ENCODE results near the gene SLC22A13.

The SLC22A13 gene

DNA sequence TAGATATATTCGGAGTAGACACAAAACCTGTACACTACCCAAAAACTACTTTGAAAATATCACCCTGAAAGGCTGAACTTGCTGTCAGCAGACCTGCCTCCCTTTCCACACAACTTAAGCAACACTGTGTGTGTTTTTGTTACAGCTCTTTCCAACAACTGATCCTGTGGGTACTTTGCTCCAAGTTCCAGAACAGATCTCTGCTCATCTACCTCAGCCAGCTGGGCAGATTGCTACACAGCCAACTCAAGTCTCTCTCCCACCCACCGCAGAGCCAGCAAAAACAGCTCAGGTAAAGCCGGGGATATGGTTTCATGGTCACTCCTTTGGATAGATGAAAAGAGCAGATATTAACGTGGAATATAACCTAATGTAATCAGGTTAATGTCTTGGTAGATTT lies 19.7 kb upstream of the SLC22A13 start:
- peaks cover 54% of the 10 kb centered on the region for H3K36me3 ChIP-seq (replicated peaks; ENCODE audit: low read depth, low read length)
- no peaks in the 10 kb centered on the region for H3K79me2 ChIP-seq (ENCODE audit: low read length)
- TF ChIP-seq, protein P1, sequence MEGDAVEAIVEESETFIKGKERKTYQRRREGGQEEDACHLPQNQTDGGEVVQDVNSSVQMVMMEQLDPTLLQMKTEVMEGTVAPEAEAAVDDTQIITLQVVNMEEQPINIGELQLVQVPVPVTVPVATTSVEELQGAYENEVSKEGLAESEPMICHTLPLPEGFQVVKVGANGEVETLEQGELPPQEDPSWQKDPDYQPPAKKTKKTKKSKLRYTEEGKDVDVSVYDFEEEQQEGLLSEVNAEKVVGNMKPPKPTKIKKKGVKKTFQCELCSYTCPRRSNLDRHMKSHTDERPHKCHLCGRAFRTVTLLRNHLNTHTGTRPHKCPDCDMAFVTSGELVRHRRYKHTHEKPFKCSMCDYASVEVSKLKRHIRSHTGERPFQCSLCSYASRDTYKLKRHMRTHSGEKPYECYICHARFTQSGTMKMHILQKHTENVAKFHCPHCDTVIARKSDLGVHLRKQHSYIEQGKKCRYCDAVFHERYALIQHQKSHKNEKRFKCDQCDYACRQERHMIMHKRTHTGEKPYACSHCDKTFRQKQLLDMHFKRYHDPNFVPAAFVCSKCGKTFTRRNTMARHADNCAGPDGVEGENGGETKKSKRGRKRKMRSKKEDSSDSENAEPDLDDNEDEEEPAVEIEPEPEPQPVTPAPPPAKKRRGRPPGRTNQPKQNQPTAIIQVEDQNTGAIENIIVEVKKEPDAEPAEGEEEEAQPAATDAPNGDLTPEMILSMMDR (IDR thresholded peaks at IDR 0.05; ENCODE audit: low read depth, low read length), result no peak
- TF ChIP-seq EZH2phosphoT487 (IDR thresholded peaks at IDR 0.05; ENCODE audit: low read depth), result no peak
- no peaks in the 10 kb centered on the region for H3K9me3 ChIP-seq (ENCODE audit: insufficient read depth, low read length)
- no peaks in the 10 kb centered on the region for H3K4me1 ChIP-seq (ENCODE audit: low read length)
- no peak overlapping the region for H3K27ac ChIP-seq (ENCODE audit: low read length)
- H3K4me3 ChIP-seq (ENCODE audit: low read length), result no peak overlapping the region
- H2AFZ ChIP-seq (ENCODE audit: low read depth, low read length), result no peak overlapping the region
- H3K4me2 ChIP-seq (ENCODE audit: low read length), result no peak overlapping the region
- H3K27me3 ChIP-seq (ENCODE audit: low read depth, low read length), result no peaks in the 10 kb centered on the region
- no peak overlapping the region for H3K9ac ChIP-seq (ENCODE audit: low read length)
- no peaks in the 10 kb centered on the region for H4K20me1 ChIP-seq (ENCODE audit: insufficient read depth, low read length)

DNA sequence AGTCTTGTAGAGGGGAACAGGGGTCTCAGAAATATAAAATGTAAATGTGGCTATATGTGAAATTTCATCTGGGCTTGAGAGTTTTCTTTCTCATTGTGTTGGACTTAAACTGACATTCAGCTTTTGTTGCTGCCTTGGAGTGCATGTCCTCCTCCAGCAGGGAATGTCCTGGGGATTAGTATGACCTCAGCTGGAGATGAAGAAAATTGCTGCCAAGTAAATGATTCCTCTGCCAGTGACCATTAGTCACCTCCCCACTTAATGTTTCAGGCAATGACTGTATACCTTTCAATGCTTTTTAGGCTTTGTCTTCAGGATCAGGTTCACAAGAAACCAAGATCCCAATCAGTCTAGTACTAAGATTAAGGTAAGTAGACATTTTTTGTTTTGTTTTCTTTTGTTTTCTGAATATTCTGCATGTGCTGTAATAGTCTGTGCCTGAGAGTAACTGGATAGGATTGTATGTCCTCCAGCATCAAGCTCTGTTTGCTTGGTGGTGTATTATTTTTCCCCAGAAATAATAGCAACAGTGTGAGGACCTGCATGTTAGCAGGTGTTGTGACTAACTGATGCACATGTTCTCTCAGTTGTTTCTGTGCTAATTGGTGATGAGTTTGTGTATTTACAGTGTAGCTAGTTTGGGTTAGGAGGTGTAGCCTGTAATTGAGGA lies 18.1 kb upstream of the SLC22A13 start:
- Histone ChIP-seq H3K79me2 (ENCODE audit: low read length) (no peaks in the 10 kb centered on the region), H3K36me3 (replicated peaks; ENCODE audit: low read depth, low read length) (peaks cover 63% of the 10 kb centered on the region), H3K9ac (ENCODE audit: low read length) (no peak overlapping the region), H4K20me1 (ENCODE audit: insufficient read depth, low read length) (no peaks in the 10 kb centered on the region), H3K4me2 (ENCODE audit: low read length) (no peak overlapping the region), H3K4me3 (ENCODE audit: low read length) (no peak overlapping the region), H3K27ac (ENCODE audit: low read length) (no peak overlapping the region), H3K9me3 (ENCODE audit: insufficient read depth, low read length) (no peaks in the 10 kb centered on the region), H3K4me1 (ENCODE audit: low read length) (no peaks in the 10 kb centered on the region), H3K27me3 (ENCODE audit: low read depth, low read length) (no peaks in the 10 kb centered on the region), H2AFZ (ENCODE audit: low read depth, low read length) (no peak overlapping the region)
- no peak for TF ChIP-seq EZH2phosphoT487 (IDR thresholded peaks at IDR 0.05; ENCODE audit: low read depth)
- TF ChIP-seq, protein P1 (IDR thresholded peaks at IDR 0.05; ENCODE audit: low read depth, low read length), result no peak

DNA sequence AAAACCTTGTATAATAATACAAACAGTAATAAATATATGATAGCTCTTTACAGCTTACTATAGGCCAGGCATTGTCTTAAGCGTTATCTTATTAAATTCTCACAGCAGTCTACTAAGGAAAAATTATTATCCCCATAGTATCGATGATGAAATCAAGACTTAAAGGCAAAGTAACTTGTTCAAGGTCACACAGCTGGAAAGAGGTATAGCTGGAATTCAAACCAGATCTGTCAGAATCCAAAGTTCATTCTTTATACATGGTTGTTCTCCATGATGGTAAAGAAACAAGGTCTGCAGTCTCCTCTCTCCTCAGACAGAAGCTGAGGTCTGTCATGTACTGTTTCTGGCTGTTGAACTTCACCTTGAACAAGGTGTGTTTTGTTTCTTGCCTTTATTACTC lies 15.4 kb upstream of the SLC22A13 start:
- no peaks in the 10 kb centered on the region for H3K79me2 ChIP-seq (ENCODE audit: low read length)
- TF ChIP-seq, protein P1 (IDR thresholded peaks at IDR 0.05; ENCODE audit: low read depth, low read length), result no peak
- no peak for TF ChIP-seq EZH2phosphoT487 (IDR thresholded peaks at IDR 0.05; ENCODE audit: low read depth)
- no peak overlapping the region for H3K27ac ChIP-seq (ENCODE audit: low read length)
- no peaks in the 10 kb centered on the region for H3K27me3 ChIP-seq (ENCODE audit: low read depth, low read length)
- no peak overlapping the region for H3K4me3 ChIP-seq (ENCODE audit: low read length)
- H3K9ac ChIP-seq (ENCODE audit: low read length), result no peak overlapping the region
- no peaks in the 10 kb centered on the region for H3K9me3 ChIP-seq (ENCODE audit: insufficient read depth, low read length)
- H3K36me3 ChIP-seq (replicated peaks; ENCODE audit: low read depth, low read length), result peaks cover 78% of the 10 kb centered on the region
- H2AFZ ChIP-seq (ENCODE audit: low read depth, low read length), result no peak overlapping the region
- 0 out of 2 replicates have a peak, but pooled peaks cover 7% of the 10 kb centered on the region for H4K20me1 ChIP-seq (ENCODE audit: insufficient read depth, low read length)
- H3K4me1 ChIP-seq (ENCODE audit: low read length), result no peaks in the 10 kb centered on the region
- no peak overlapping the region for H3K4me2 ChIP-seq (ENCODE audit: low read length)

DNA sequence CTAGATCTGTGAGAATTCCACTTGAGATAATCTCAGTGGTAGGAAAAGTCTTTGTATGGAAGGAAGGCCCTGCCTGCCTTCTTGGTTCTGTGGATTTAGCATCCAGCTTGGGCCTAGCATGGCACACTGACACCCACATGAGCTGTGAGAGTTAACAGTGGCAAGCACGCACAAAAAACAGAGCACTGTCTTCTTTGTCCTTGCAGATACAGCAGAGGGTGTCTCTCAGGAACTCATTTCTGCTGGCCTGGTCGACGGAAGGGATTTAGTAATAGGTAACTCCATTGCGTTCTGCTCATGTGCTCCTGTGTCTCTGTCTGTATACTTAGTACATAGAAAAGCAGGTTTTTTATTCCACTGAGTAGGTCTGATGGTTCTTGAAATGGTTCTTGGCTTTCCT lies 14.4 kb upstream of the SLC22A13 start:
- no peak overlapping the region for H3K27ac ChIP-seq (ENCODE audit: low read length)
- peaks cover 85% of the 10 kb centered on the region for H3K36me3 ChIP-seq (replicated peaks; ENCODE audit: low read depth, low read length)
- H3K9ac ChIP-seq (ENCODE audit: low read length), result no peak overlapping the region
- H3K79me2 ChIP-seq (ENCODE audit: low read length), result no peaks in the 10 kb centered on the region
- 0 out of 2 replicates have a peak, but pooled peaks cover 7% of the 10 kb centered on the region for H4K20me1 ChIP-seq (ENCODE audit: insufficient read depth, low read length)
- no peak overlapping the region for H2AFZ ChIP-seq (ENCODE audit: low read depth, low read length)
- no peaks in the 10 kb centered on the region for H3K9me3 ChIP-seq (ENCODE audit: insufficient read depth, low read length)
- H3K27me3 ChIP-seq (ENCODE audit: low read depth, low read length), result no peaks in the 10 kb centered on the region
- no peak overlapping the region for H3K4me2 ChIP-seq (ENCODE audit: low read length)
- no peaks in the 10 kb centered on the region for H3K4me1 ChIP-seq (ENCODE audit: low read length)
- no peak for TF ChIP-seq EZH2phosphoT487 (IDR thresholded peaks at IDR 0.05; ENCODE audit: low read depth)
- TF ChIP-seq, protein P1 (IDR thresholded peaks at IDR 0.05; ENCODE audit: low read depth, low read length), result 0 out of 2 replicates have a peak, but pooled peaks have one; percentile 22
- no peak overlapping the region for H3K4me3 ChIP-seq (ENCODE audit: low read length)

Data from OCI-LY3 (cell line).